ENCODE results near the gene P4HA2.

DNA sequence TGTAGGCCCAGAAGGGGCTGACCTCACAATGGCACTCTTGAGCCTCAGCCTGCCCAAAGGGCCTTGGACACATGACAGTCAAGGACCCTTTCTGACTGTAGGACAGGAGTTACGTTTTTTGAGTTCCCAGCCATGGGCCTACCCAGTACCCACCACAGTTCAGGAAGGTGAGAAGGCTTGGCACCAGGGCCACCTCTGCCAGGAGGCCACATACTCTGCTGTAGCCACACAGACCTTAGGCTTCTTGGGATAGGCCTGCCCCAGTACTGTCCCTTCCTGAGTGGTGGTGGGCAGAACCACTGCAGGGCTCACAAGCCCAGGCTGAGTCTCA, 42.6 kb upstream of the P4HA2 start:
- TF ChIP-seq, protein P1, sequence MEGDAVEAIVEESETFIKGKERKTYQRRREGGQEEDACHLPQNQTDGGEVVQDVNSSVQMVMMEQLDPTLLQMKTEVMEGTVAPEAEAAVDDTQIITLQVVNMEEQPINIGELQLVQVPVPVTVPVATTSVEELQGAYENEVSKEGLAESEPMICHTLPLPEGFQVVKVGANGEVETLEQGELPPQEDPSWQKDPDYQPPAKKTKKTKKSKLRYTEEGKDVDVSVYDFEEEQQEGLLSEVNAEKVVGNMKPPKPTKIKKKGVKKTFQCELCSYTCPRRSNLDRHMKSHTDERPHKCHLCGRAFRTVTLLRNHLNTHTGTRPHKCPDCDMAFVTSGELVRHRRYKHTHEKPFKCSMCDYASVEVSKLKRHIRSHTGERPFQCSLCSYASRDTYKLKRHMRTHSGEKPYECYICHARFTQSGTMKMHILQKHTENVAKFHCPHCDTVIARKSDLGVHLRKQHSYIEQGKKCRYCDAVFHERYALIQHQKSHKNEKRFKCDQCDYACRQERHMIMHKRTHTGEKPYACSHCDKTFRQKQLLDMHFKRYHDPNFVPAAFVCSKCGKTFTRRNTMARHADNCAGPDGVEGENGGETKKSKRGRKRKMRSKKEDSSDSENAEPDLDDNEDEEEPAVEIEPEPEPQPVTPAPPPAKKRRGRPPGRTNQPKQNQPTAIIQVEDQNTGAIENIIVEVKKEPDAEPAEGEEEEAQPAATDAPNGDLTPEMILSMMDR (conservative IDR thresholded peaks at IDR 0.05; ENCODE audit: low read length), result no peak
- TF ChIP-seq EZH2phosphoT487 (IDR thresholded peaks at IDR 0.05; ENCODE audit: borderline replicate concordance), result no peak
